Measurements from ENCODE around the gene ZCCHC7.
"Not testable (repeated sequence)": the region's sequence is repeated elsewhere in the genome, so short reads cannot be mapped to it uniquely, and the experiment has no call there.

ZCCHC7 gene

DNA sequence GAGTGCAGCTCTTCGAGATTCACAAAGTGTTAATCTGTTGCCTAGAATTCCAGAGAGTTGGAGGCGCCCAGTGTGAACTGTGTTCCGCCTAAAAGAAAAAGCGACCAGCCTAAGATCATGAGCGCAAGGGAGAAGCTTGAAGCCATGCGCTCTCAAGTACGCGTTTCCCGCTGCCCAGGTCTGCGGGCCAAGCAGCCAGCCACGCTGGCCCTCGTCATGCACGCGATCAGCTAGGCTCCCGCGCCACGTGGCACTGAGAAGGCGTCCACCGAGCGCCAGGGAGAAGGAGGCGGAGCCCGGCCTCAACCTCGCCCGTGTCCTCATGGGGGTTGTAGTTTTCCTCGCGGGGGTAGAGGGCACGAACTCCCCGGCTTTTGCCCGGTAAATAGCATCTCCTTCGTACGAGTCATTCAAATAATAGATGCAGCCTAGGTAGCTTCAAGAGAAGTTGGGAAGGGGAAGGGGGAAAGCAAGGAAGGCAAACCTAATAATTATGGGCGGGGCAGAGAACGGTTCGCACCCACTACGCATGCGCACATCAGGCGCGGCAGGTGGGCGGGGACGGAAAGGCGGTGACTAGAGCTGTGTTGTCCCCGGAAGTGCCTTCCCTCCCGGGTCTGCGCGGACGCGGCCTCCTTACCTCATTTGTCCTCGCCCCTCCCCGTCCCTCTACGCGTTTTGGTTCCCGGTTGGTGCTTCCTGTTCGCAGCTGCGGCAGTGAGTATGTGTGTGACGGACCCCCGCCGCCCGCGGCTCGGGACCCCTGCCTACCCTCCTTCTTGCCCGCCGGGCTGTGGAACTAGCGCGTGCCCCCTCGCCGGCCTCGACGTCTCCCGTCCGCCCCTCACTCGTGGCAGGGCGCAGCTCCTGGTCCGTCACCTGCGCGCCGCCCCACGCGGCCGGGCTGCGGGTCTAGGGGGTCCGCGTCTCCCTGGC, at the start of gene ZCCHC7:
ZCCHC7 (plus strand) TSS at position 668 of the 936 bp plus-strand sequence.
- peak; percentile 95 to 97 for DNase-seq
- peak within 1 kb of the TSS; percentile 89 to 99 for H3K4me3 Mint-ChIP-seq

DNA sequence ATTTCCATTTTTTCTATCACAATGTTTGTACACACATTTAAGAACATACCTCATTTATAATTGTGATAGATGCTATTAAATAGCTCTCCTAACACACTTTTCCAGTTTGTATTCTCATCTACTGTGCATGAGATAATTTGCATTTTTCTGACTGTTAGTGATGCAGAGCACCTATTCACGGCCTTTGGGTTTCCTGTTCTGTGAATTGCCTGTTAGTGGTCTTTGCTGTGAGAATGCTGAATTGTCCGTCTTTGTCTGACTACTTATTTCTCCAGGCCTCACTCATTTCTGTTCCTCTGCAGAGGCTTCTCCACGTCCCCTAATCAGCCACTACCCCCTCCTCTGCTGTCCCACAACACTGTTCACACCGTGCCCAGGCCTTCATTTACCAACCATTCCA, 45.6 kb upstream of the ZCCHC7 start:
- not testable (repeated sequence) for ATAC-seq, H3K27me3 Mint-ChIP-seq, H3K9me3 Mint-ChIP-seq, DNase-seq, H3K4me3 Mint-ChIP-seq
- peaks cover 11% of the 10 kb centered on the region for H3K4me1 Mint-ChIP-seq
- peak overlapping the region in 1 of 2 donors; percentile 4 for H3K27ac Mint-ChIP-seq

More for the DNA sequence above, at the start of gene ZCCHC7:
- ATAC-seq: peak; percentile 98
- H3K27me3 Mint-ChIP-seq: no peaks in the 10 kb centered on the region
- peaks cover 35% of the 10 kb centered on the region for H3K4me1 Mint-ChIP-seq
- H3K27ac Mint-ChIP-seq: peak within 1 kb of the TSS; percentile 99 to 100
- peaks cover 0 to 3% of the 10 kb centered on the region in 2 donors for H3K9me3 Mint-ChIP-seq

DNA sequence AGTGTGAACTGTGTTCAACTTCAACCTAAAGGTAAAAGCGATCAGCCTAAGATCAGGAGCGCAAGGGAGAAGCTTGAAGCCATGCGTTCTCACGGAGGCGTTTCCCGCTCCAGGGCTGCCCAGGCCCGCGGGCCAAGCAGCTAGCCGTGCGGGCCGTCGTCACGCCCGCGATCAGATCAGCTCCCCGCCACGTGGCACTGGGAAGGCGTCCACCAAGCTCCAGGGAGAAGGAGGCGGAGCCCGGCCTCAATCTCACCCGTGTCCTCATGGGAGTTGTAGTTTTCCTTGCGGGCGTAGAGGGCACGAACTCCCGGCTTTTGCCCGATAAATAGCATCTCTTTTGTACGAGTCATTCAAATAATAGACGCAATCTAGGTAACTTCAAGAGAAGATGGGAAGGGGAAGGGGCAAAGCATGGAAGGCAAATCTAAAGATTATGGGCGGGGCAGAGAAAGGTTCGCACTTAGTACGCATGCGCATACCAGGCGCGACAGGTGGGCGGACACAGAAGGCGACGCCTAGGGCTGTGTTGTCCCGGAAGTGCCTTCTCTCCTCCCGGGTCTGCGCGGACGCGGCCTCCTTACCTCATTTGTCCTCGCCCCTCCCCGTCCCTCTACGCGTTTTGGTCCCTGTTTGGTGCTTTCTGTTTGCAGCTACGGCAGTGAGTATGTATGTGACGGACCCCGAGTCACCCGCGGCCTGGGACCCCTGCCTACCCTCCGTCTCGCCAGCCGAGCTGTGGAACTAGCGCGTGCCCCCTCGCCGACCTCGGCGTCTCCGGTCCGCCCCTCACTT, 40.8 kb upstream of the ZCCHC7 start:
- ATAC-seq (peak; percentile 99), DNase-seq (peak; percentile 92 to 96)
- Mint-ChIP-seq H3K9me3 (no peaks in the 10 kb centered on the region), H3K27me3 (no peaks in the 10 kb centered on the region), H3K27ac (peak overlapping the region; percentile 97 to 99), H3K4me3 (peak overlapping the region; percentile 89 to 95), H3K4me1 (peaks cover 37% of the 10 kb centered on the region)

DNA sequence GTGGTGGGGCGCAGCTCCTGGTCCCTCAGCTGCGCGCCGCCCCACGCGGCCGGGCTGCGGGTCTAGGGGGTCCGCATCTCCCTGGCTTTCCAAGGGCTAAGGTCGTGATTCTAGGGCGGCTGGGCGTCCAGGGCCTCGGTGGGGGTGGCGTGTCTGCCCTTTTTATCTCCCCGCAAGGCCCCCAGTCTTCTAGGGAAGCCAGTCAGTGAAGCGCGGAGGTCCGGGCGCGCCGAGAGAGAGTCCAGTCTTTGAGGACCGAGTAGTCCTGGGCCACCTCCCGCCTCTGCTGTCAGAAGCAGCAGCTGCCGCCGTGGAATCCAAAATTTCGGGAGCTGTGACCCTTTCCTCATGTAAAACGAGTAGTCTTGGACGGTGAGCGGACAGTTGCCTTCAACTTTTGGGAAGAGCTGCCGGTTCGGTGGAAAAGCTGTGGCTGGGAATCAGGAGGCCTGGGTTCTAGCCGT, 40.2 kb upstream of the ZCCHC7 start:
- H3K9me3 Mint-ChIP-seq, DNase-seq, H3K27me3 Mint-ChIP-seq: not testable (repeated sequence)
- H3K4me1 Mint-ChIP-seq: peaks cover 43% of the 10 kb centered on the region
- peak overlapping the region; percentile 97 to 99 for H3K27ac Mint-ChIP-seq
- H3K4me3 Mint-ChIP-seq: peak overlapping the region; percentile 89 to 95
- peak; percentile 43 for ATAC-seq

DNA sequence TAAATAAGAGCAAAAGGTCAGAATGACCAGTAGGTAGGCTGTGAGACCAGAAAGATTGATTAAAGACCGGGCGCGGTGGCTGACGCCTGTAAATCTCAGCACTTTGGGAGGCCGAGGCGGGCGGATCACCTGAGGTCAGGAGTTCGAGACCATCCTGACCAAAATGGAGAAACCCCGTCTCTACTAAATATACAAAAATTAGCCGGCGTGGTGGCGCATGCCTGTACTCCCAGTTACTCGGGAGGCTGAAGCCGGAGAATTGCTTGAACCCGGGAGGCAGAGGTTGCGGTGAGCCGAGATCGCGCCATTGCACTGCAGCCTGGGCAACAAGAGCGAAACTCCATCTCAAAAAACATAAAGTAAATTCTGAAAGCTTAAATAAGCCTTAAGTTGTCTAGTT, 38.9 kb upstream of the ZCCHC7 start:
- not testable (repeated sequence) for H3K27me3 Mint-ChIP-seq, ATAC-seq, H3K9me3 Mint-ChIP-seq, DNase-seq
- peak overlapping the region; percentile 89 to 95 for H3K4me3 Mint-ChIP-seq
- peak overlapping the region in 1 of 2 donors; percentile 28 for H3K27ac Mint-ChIP-seq
- H3K4me1 Mint-ChIP-seq: peaks cover 46% of the 10 kb centered on the region

DNA sequence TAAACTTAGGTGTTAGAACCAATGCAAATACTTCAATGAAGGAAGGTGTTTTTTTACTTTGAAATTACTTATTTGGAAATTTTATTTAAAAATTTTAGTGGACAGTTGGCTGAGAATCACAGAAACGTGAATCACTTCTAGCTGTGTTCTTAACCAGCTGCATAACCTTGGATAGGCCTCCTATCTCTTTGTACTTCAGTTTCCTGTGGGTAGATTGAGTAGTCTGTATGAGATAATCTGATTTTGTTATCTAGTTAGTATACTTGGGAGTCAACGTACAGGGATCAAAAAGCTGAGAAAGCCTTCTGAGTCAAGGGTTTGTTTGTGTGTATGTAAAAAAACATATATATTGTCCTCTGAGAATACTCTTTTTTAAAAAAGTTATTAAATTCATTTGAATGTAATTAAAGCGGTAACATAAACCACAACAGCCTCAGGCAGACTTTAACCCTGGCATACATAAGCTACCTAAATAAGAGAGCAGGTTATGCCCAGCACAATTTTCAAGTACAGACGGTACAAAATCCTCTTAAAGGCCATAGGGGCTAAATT, 38.1 kb upstream of the ZCCHC7 start:
- peaks cover 46% of the 10 kb centered on the region for H3K4me1 Mint-ChIP-seq
- H3K9me3 Mint-ChIP-seq: no peaks in the 10 kb centered on the region
- H3K4me3 Mint-ChIP-seq: peak overlapping the region in 1 of 2 donors; percentile 89
- H3K27ac Mint-ChIP-seq: no peak overlapping the region
- no peak for DNase-seq
- H3K27me3 Mint-ChIP-seq: no peaks in the 10 kb centered on the region
- no peak for ATAC-seq

DNA sequence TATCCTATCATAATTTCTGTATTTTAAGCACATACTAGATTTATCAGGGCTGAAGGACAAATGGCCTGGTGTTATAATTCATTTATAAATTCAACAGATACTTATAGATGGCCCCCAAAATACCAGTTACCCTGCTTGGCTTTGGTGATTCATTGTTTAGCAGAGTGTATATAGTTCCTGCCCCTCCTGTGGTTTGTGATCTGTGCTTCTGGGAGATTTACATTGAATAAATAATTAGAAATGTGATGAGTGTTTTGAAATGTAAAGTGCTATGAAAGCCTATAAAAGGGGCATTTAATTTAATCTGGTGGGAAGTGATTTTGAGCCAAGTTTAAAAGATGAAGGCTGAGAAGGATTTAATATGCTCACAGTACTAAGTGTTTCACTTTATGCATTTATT, 36.7 kb upstream of the ZCCHC7 start:
- DNase-seq: no peak
- Mint-ChIP-seq H3K4me1 (peaks cover 46% of the 10 kb centered on the region), H3K4me3 (no peak overlapping the region), H3K9me3 (no peaks in the 10 kb centered on the region), H3K27ac (no peak overlapping the region), H3K27me3 (no peaks in the 10 kb centered on the region)
- no peak for ATAC-seq

DNA sequence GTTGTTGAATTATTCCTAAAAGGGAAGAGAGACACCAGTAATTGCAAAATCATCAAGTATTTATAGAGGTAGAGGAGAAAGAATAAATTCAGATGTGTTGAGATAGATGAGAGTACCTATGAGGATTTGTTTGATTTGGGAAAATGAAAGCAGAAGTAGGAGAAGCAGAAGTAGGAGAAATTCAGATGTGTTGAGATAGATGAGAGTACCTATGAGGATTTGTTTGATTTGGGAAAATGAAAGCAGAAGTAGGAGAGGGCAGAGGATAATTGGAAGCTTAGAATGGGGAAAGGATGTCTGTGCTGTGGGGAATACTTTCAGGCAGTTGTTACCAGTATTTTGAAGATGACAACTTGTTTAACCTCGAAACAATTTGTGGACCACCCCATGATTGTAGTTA, 35.1 kb upstream of the ZCCHC7 start:
- no peaks in the 10 kb centered on the region for H3K9me3 Mint-ChIP-seq
- H3K4me1 Mint-ChIP-seq: peaks cover 40% of the 10 kb centered on the region
- ATAC-seq: no peak
- H3K4me3 Mint-ChIP-seq: no peak overlapping the region
- H3K27me3 Mint-ChIP-seq: no peaks in the 10 kb centered on the region
- no peak overlapping the region for H3K27ac Mint-ChIP-seq
- no peak for DNase-seq

DNA sequence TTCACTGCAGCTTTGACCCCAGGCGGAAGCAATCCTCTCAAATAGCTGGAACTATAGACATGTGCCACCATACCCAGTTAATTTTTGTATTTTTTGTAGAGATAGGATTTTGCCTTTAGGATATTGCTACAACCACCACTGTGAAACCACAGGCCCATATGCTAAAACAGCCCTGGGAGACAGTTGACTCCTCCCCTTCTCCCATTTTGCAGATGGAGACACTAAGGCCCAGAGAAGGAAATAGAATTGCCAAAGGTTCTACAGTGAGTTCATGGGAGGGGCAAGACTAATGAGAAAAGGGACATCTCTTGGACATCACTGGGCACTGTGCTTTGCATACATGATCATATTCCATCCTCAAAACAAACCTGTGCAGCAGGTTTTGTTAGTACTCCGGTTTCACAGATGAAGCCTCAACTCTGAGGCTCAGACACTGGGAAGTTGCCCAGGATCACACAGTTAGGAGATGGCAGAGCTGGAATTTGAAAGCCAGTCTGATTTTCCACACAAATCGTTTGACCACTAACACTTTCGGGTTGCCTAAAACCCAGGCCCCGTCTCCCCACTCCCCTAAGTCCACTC, 27.6 kb upstream of the ZCCHC7 start:
- H3K4me3 Mint-ChIP-seq, H3K4me1 Mint-ChIP-seq, DNase-seq, H3K27me3 Mint-ChIP-seq, H3K27ac Mint-ChIP-seq, H3K9me3 Mint-ChIP-seq, ATAC-seq: not testable (repeated sequence)

DNA sequence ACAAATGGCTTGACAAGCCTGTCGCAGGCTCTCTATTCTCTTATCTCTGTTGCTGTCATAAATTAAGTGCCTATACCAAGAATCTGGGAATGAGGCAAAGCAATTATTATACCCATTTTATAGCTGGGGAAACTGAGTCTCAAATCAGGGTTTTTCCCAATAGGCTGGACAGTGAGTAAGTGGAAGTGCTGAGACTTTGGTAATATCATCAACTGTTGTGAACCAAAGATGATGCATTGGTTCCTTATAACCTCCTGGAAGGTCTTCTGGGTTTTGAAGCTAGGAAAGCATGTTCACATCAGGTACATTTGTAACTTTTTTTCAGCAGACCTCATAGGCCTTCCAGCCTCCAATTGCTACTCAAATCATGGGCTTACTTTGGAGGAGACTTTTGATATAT, 25.6 kb upstream of the ZCCHC7 start:
- Mint-ChIP-seq H3K27me3 (no peaks in the 10 kb centered on the region), H3K27ac (no peak overlapping the region), H3K4me3 (no peak overlapping the region), H3K9me3 (no peaks in the 10 kb centered on the region), H3K4me1 (no peaks in the 10 kb centered on the region)
- ATAC-seq (no peak), DNase-seq (no peak)

DNA sequence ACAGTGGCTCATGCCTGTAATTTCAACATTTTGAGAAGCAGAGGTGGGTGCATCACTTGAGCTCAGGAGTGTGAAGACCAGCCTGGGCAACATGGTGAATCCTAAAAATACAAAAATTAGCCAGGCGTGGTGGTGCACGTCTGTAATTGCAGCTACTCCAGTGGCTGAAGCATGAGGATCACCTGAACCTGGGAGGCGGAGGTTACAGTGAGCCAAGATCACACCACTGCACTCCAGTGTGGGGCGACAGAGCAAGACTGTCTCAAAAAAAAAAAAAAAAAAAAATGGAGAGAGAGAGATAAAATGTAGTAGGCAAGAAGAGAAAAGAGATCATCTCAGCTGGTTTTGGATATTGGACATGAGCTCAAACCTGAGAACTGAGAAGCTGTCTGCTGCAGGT, 23.7 kb upstream of the ZCCHC7 start:
- H3K9me3 Mint-ChIP-seq: no peaks in the 10 kb centered on the region
- H3K27ac Mint-ChIP-seq: no peak overlapping the region
- ATAC-seq: no peak
- H3K4me1 Mint-ChIP-seq: no peaks in the 10 kb centered on the region
- no peak overlapping the region for H3K4me3 Mint-ChIP-seq
- DNase-seq: no peak
- H3K27me3 Mint-ChIP-seq: no peaks in the 10 kb centered on the region

DNA sequence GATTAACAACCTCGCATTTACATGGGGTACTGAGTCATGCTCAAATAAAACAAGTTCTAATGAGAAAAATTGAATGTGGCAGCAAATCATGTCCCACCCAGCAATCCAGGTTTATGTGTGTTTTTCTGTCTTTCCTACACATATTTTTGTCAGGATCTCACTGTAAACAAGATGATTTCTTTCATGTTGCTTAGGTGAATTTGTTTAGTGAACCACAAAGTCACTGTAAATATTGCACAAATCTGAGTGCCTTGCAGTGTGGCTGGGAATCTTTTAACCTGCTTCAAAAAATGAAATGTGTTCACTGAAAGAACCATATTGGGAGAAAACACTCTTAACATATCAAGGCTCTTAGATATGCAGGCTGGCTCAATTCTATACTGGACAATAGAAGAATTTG, 23.1 kb upstream of the ZCCHC7 start:
- Mint-ChIP-seq H3K4me1 (no peaks in the 10 kb centered on the region), H3K9me3 (no peaks in the 10 kb centered on the region), H3K27ac (no peak overlapping the region)

DNA sequence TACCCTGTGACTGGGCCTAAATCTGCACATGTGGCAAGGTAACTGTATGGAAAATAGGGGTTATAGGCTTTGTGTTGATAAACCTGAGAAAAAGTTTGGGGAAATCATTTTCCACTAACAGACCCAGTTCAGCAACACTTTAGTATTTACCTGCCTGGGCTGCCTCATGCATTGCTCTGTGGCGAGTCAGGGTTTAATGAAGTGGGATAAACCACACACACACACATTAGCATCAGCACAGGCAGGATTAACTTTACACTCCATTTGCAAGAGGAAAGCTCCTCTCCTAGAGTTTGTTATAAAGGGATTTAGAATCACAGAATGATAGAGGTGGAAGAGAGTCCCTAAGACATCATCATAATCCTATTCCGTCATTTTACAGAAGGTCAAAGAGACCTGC, 20.0 kb upstream of the ZCCHC7 start:
- no peaks in the 10 kb centered on the region for H3K27me3 Mint-ChIP-seq
- no peak for DNase-seq
- ATAC-seq: no peak
- no peak overlapping the region for H3K27ac Mint-ChIP-seq
- H3K4me1 Mint-ChIP-seq: peaks cover 7% of the 10 kb centered on the region
- no peaks in the 10 kb centered on the region for H3K9me3 Mint-ChIP-seq
- no peak overlapping the region for H3K4me3 Mint-ChIP-seq

More for the DNA sequence above, 23.1 kb upstream of the ZCCHC7 start:
- DNase-seq (no peak), ATAC-seq (no peak)
- Mint-ChIP-seq H3K27me3 (no peaks in the 10 kb centered on the region), H3K4me3 (no peak overlapping the region)

DNA sequence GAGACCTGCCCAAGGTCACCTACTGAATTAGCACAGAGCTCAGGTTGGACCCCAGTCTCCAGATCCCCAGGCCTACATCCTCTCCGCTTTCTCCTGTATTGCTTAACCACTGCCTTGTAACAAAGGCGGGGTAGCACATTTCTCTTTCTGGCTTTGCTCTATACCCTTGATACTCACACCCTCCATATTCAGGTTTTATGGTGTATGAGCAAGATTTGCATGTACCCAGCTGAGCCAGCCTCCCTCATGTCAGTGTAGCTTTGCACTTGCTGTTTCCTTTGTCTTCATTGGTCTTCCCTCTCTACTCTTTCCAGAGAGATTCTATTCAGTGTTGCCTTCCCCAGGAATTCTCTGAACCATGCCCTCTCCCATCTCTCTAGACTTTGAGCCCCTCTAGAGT, 19.6 kb upstream of the ZCCHC7 start:
- no peak overlapping the region for H3K4me3 Mint-ChIP-seq
- ATAC-seq (no peak), DNase-seq (no peak)
- H3K27me3 Mint-ChIP-seq: no peaks in the 10 kb centered on the region
- no peaks in the 10 kb centered on the region for H3K9me3 Mint-ChIP-seq
- peaks cover 7% of the 10 kb centered on the region for H3K4me1 Mint-ChIP-seq
- no peak overlapping the region for H3K27ac Mint-ChIP-seq

DNA sequence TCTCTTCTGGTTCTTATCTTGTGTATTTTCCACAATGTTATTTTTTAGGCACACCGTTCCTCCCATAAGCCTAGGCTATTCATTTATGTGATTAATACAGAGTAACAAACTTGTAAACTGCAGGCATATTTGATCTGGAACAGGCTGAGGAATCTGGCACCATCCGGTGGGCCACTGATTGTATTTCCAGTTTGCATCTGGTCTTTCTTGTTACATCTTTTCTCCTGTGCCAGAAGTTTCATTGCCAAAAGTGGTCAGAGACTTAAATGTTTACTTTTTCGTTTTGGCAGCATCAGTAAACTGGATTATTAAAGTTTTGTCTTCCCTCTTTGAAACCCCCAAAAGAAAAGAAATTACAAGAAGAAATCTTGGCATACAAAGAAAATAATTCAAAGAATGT, 17.9 kb upstream of the ZCCHC7 start:
- Mint-ChIP-seq H3K27ac (no peak overlapping the region), H3K4me3 (no peak overlapping the region), H3K27me3 (no peaks in the 10 kb centered on the region), H3K4me1 (peaks cover 18% of the 10 kb centered on the region), H3K9me3 (no peaks in the 10 kb centered on the region)
- ATAC-seq: no peak
- no peak for DNase-seq
